Measurements from ENCODE around the gene ENHO. TPM values are rescaled to one million over a fixed set of nuclear protein-coding genes. Genes with fewer than 3 reads are reported as not detected.
"Not testable (repeated sequence)": the region's sequence is repeated elsewhere in the genome, so short reads cannot be mapped to it uniquely, and the experiment has no call there.

The ENHO gene
- total RNA-seq, 1 experiment from 2014 or later = 1.9 TPM

DNA sequence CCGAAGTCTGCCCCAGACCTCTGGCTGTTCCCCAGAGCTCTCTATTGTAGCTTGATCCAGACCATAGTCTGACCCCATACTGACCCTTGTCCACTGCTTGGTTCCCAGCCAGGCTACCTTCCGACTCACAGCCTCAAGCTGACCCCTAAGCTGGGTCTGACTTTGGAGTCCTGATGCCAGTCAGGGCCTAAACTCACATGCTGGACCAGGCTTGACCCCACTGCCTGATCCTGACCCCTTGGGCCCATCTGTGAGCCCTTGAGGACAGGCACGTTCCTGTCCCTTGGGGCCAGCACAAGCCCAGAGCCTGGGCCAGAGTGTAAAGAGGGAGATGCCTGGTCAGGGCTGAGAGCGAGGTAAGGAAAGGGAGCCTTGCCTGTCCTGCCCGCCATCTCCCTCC is 32.7 kb upstream of the ENHO start:
- DNase-seq (ENCODE audit: low read depth) = no peak

DNA sequence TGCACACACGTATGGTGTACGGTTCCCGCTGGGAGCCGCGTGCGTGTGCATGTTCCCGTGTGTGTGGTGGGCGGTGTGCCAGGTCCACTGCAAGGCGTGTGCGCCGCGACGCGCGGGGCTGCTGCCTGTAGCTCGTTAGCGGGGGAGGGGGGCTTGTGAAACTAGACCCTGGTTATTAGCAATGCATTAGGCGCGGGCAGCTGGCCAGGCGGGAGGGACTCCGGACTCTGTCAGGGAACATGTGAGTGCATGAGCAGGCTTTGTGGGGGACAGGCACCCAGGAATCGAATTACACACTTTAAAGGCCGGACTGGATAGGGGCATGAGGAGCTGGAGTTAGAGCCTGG is 32.2 kb upstream of the ENHO start:
- no peak for DNase-seq (ENCODE audit: low read depth)

DNA sequence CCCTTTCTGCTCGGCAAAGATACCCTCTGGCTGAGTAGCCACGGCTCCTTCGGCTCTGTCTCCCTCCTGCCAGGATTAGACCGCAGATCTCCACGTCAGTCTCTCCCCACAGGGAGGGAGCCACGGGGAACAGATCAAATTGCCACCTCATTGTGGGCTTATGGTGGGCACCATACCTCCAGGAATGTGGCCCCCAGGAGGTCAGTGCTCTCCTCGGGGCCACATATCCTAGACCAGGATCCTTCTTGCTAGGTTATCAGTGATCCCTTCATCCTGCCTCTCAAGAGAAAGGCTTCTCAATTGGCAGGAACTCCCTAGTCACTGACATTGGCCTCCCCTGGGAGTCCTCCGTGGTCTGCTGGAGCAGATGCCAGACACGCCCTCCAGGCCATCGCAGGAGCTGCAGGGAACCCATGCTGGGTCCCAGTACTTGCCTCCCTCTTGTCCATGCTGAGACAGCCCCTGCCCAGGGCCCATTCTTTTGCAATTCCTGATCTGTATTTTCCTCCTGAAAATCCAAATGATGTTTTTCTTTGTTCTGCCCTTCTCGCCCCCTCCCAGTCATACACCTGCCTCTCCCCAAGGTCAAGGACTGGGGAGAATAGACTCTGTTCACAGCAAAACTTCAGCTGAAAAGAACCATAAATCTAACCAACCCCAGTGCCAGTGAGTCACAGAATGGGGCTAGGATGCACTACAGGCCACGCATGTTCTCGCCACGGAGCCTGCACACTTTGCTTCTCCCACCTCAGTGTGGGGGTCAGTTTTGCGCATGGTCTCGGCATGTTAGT is 31.6 kb upstream of the ENHO start:
- DNase-seq (ENCODE audit: low read depth) = peak; percentile 64

DNA sequence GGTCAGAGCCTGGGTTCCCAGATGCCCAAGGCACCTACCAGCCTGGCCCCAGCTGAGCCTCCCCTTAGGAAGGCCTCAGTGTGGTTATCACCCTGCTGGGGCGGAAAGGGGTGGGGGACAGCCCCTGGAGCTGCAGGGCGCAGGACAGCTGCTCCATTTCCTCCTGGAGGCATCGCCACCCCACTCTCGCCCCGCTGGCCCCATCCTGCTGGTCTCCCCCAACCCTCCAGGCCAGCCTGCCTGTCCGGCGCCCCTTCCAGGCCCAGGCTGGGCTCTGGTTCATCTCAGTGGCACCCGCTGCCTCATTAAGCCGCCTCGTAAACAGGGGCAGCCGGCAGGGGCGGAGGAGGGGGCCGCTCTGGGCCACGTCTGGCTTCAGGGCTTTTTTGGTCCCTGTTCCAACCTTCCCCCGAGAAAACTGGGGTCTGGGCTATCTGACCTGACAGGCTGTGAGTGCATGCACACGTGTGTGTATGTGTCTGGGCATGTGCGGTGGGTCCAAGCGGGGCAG is 30.8 kb upstream of the ENHO start:
- DNase-seq (ENCODE audit: low read depth) = no peak

DNA sequence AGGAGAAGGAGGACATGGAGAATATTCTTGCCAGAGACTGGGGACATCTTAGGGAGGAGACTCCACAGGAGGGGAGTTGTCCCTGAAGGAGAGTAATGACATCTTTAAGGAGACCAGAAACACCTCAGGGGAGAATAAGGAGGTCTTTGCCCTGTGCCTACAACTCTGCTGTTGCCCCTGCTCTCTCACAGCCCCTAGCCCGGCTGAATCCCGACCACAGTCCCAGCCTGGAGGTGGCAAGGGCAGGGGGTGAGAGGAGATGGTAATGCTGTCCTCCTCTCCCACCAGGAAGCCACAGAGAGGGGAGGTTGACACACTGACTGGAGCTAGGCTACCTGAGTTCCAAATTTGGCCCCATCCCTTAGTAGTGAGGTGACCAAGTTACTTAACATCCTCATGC is 30.2 kb upstream of the ENHO start:
- no peak for DNase-seq (ENCODE audit: low read depth)

DNA sequence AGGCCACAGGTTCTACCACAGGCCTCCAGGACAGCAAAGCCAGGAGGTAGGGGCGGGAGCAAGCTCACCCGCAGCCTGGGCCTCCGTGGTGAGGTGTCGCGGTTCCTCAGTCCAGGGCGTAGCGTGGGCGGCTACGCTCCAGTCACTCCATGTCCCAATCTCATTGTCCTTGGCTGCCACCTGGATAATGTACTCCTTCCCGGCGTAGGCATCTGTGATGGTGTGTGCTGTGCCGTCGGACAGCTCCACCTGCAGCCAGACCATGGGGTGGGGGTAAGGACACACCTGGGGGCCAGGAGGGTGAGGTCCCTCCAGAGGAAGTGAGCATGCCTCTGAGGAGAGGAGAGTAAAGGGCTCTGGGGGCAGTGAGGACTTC is 29.8 kb upstream of the ENHO start:
- DNase-seq (ENCODE audit: low read depth) = no peak

DNA sequence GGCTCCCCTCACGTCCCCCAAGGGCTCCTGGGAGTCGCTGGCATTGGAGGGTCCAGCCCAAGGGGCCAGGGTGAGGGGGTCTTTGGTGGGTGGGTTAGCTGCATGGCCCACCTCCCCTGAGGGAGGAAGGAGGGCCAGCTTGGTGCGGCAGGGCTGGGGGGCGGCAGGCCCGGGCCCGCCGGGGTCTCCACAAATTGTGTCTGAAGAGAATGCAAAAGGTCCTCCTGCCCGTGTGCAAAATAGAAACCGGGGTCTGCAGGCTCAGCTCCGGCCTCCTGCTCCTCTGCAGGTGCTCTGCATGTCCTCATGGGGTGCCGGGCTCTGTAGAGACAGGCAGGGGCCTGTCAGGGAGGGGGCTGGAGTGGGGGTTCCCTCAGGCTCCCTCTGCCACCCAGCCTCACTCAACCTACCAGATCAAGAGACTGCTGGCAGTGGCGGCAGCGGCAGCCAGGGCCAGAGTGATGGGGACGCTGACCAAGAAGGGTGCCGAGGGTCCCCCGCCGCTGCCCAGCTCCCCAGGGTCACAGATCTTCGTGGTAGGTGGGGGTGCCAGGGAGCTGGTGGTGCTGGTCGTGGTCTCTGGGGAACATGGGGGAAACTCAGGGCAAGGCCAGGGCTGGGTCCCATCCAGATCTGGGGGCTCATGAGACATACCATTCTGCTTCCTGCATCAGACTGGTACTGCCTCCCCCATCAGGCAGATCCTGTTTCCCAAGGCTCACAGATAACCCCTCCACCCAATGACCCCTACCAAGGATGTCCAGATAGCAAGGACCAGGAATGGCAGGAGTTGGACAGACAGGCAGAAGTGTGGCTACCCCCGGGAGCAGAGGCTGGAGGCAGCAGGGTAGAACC is 29.2 kb upstream of the ENHO start:
- no peak for DNase-seq (ENCODE audit: low read depth)

DNA sequence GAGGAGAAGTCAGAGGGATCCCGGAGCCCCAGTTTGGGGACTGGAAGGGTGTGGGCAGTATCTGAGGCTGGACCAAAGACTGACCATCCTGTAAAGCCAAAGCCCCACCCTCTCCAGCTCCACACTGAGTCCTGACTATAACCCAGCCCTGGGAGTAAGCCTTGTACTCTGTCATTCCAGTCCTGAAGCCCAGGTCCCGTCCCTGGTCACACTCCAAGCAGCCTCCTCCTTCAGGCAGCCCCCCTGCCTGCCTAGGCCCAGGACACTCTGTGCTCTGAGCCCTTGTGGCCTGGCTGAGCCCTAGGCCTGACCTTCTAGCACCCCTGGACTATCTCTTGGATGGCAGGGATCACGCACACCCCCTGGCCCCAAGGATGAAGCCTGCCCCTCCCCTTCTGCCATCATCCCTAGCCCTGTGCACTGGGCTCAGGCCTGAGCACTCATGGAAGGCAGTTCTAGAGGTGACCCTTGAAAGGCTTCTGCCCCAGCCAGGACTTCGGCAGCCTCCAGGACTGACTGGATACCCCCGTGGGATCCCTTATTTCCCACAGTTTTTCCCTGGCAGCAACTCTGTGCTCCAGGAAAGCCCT is 28.0 kb upstream of the ENHO start:
- no peak for DNase-seq (ENCODE audit: low read depth)

DNA sequence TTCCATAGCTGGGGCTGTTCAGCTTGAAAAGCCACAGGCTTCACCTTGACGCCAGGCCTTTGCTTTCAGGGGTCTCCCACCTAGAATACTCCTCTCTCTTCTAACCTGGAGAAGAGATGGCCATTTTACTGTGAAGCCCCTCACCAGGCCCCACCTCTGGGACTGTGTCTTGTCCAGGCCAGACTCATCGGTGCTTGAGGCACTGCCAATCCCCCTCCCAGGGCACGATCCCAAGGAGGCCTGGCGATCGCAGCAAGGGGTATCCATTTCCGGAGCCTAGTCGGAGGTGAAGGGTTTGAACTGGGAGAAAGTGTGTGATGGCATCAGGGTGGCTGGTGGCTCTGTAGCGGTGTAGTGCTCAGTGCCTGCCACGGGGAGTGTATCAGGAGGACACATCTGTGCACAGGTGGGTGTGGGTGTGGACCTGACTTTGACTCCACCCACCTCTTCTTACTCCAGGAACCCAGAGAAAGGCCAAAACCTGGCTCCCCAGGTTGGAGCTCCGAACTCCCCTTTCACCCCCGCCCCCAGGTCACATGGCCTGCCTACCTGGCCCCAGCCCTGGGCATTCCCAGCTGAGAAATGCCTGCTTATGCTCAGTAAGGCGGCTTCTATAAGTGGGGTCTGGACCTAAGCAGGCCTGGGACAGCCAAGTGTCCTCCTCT is 27.4 kb upstream of the ENHO start:
- no peak for DNase-seq (ENCODE audit: low read depth)

DNA sequence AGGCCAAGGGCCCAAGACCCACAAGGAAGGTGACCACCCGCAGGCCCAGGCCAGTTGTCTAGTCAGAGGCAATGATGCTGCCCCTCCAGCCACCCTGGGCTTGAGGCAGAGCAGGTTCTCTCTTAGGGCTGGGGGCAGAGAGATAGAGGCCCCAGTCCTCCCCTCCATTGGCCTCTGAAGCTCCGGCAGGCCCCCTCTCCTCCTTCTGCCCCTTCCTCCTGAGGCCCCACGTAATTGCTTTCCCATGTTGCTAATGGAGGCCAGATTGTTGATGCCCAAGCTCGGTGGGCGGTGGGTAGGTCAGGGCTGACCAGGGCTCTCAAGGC is 26.6 kb upstream of the ENHO start:
- no peak for DNase-seq (ENCODE audit: low read depth)

DNA sequence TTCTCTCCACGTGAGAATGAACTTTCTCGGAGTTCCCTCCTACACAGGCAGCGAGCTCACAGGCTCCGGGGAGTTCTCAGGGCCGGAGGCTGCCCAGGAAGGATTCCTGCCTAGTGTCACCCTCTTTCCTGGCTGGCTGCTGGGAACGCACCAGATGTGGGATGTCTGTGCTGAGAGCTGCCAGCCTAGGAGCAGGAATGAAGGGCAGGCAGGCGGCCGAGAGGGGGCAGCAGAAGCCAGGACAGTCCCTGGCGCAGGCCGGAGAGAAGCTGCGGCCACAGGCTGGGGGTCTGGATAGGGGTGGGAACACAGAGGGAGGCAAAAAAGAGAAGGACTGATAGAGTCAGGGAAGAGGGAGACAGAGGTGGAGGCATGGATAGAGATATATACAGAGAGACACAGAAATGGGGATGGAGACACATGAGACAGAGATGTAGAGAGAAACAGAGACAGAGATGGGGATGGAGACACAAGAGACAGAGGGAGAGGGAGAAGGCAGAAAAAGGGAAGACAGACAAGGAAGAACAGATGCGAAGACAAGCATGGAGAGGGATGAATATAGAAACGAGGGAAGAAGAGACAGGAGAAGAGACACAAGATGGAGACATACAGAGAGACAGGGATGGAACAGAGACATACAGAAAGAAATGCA is 25.3 kb upstream of the ENHO start:
- peak; percentile 75 for DNase-seq (ENCODE audit: low read depth)

DNA sequence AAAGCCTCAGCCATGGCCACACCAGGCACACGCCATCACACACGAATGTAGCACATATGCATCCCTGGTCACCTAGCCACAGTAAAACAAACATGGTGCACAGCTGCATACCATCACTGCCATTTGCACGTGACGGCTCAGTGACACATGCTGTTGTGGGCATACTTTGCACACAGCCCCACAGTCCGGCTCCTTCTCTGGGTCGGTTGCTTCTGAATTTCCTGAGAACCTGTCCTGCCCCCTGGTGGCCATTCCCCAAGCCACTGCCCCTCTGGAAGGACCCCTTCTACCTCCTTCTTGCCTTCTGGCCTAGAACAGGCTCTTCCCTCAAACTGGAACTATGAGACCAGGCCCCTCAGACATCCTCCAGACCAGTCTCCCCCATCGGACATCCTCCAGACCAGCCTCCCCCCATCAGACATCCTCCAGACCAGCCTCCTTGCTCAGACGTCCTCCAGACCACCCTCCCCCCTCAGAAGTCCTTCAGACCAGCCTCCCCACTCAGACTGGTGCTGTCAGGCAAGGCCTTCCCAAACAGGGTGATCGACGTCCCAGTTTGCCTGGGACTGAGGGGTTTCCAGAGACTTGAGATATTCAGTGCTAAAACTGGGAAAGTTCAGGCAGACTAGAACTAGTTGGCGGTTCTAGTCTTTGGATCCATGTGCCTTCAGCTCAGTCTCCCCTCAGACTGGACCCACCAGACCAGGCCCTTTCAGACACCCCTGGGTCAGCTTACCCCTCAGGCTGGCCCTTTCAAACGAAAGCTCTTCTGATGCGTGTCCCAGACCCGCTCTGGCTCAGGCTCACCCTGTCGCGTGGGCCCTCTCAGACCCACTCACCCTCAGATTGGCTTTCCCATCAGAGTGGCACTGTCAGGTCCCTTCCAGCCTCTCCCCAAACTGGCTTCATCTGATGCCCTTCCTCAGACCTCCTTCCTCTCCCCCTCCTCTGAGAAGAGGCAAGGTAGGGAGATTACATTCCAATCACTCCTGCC is 24.3 kb upstream of the ENHO start:
- peak; percentile 83 for DNase-seq (ENCODE audit: low read depth)

DNA sequence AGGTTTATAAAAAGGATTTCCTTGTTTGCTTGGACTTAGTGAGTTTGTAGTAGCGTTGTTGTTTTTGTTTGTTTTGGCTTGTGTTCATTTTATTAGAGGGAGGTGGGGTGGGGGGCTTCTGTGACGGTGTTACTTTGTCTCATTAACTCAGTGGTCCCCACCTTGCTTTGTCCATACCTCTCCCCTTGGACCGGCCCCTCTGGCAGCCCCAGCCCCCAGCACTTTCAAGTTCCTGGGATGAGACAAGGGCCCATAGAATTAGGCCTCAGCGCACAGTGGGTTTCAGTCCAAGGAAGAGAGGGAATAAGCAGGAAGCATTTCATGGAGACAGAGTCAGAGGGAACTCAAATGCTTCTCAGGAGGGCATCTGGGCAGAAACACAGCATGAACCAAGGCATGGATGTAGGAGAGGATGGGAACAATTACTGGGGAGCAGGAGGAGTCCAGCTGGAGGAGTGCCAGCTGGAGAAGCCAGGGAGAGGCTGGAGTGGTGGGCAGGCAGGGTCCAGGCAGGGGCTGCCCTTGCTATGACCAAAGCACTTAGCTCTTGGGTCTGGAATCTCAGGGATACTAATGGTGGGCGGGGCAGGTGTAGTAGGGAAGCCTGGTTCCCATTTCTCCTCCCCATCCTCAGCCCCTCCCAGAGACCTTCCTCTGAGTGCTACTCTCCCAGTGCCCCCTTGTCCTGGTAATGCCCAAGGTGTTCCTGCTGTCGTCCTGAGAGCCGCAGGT is 23.5 kb upstream of the ENHO start:
- DNase-seq (ENCODE audit: low read depth) = no peak

DNA sequence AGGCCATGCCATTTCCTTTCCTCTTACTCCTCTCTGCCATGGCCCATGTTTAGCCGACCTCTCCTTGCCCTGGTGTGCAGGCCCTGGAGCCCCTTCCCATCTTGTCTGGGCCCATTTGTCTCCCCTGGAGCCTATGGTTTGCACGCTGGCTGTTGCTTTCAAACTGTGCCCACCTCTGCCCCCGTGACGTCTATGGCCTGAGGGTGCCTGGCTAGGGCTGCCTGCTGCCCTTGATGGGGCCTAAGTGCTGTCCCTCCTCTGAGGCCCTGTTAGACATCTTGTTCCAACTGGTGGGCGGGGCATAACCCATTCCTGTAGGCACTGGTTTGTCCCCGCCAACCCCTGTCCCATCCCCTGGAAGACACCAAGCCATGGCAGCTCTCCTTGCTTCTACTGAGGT is 22.7 kb upstream of the ENHO start:
- no peak for DNase-seq (ENCODE audit: low read depth)

DNA sequence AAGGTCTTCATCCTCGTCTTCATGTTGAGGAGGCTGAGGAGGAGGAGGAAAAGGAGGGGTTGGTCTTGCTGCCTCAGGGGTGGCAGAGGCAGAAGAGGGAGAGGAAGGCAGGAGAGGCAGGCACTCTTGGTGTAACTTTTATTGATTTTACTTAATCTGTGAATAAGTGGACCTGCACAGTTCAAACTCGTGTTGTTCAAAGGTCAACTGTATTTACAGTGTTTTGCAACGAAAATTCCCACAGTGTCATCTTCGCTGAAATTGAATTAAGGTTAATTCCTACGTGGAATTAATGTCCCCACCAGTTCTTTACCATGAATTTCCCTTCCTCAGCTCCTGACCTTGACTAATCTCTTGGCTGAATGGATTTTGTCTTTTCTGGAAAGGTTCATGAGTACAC is 21.2 kb upstream of the ENHO start:
- DNase-seq (ENCODE audit: low read depth) = no peak

DNA sequence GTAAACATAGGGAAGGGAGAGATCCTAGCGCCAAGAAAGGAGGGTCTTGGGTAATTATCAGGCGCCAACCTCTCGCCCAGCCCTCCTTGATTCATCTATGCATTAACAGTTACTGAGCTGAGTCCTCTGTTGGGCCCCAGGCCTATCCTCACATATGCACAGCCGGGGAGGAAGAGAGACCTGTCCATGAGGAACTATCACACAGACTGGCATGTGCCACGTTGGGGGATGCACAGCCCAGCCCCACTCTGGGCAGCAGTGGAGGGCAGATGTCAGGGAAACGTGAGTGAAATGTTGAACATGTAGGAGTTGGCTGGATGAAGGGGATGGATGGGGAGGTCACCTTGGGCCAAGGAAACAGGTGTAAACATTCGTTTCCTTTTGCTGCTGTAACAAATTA is 18.8 kb upstream of the ENHO start:
- no peak for DNase-seq (ENCODE audit: low read depth)

DNA sequence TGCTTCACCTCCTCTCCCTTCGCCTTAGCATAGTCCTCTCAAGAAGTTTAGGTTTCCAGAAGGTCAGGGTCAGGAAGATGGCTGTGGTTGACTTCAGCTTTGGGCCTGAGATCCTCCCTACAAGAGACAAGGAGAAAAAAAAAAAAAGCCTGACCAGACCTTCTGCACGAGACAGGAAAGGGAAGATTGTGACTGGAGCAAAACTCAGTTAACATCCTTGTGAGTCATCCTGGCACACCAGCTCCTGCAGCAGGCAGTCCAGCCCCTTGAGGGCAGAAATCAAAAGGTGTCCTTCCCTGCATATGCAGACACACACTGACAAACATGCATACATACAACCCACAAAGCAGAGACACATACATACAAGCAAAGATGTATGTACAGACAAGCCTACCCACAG is 18.0 kb upstream of the ENHO start:
- DNase-seq (ENCODE audit: low read depth) = peak; percentile 75

DNA sequence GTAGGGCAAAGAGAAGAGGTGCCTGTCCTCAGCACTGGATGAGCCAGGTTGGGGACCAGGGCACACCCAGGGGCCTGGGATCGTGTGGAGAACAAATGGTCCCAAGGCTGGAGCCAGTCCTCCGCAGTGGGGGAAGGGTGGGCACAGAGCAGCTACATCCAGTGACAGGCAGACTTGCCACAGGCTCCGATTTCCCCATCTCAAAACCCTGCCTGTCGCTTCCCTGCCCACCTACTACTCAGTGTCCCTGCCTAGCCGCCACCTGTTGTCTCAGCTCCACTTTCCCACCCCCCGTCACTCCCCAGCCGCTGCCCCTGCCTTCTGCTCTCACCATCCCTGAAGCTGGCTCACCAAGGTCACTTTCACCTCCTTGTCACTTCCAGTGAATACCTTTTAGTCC is 13.9 kb upstream of the ENHO start:
- no peak for DNase-seq (ENCODE audit: low read depth)

DNA sequence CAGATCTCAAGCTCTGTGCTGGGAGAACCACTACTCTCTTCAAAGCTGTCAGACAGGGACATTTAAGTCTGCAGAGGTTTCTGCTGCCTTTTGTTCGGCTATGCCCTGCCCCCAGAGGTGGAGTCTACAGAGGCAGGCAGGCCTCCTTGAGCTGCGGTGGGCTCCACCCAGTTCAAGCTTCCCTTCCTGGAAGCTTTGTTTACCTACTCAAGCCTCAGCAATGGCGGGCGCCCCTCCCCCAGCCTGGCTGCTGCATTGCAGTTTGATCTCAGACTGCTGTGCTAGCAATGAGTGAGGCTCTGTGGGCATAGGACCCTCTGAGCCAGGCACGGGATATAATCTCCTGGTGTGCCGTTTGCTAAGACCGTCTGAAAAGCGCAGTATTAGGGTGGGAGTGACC is 9.3 kb upstream of the ENHO start:
- not testable (repeated sequence) for DNase-seq (ENCODE audit: low read depth)

DNA sequence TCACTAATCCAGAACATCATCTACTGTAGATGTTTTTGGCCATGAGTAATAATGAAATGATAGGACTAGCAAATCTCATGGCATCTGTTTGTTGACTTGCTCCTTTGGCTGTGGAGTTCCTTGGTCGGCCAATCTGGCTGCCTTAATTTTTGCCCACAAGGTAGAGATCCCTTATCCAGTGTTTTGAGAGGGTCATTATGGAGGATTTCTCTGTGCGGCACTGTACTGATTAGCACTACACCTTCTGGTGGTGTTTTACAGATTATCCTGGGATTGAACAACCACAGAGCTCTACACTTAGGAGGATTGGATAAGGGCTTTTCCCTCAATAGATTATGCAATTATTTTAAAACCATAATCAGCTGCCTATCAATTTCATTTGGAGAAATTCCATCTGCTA is 3.2 kb upstream of the ENHO start:
- DNase-seq (ENCODE audit: low read depth) = no peak

Measured in Daoy (cell line).